Naive thymus-derived CD4-positive, alpha-beta T cell (primary cell): ENCODE data around the gene PRKACB. TPM values are rescaled to one million over a fixed set of nuclear protein-coding genes. Genes with fewer than 3 reads are reported as not detected.
"Not testable (repeated sequence)": the region's sequence is repeated elsewhere in the genome, so short reads cannot be mapped to it uniquely, and the experiment has no call there.

Source experiments
- ATAC-seq: fragments of 150-1000 bp; cut with Tn5 transposase; 2 replicates; pipeline ENCODE4 v1.10.0; 2021; ENCODE audit warnings: mild to moderate bottlenecking, moderate library complexity
- CTCF ChIA-PET: fragments of 350-600 bp; sonication (Branson Sonifier 250); formaldehyde crosslinking; loops from one replicate; lab custom pipeline; 2021; ENCODE audit warnings: antibody characterized with exemption; lab: Charles Lee
- POLR2A ChIA-PET: fragments of 350-600 bp; sonication (Branson Sonifier 250); formaldehyde crosslinking; loops from one replicate; lab custom pipeline; 2021; ENCODE audit warnings: antibody characterized with exemption, inconsistent platforms; lab: Charles Lee
- DNase-seq, 9 donors: peaks; one replicate each; pipeline versions ENCODE4 v3.0.0 to v3.0.0-alpha.2; 2020 to 2022; ENCODE audit warnings: mixed read lengths in 1 of 9
- H3K27ac ChIP-seq: one replicate; pipeline ENCODE4 v1.7.0; 2013; ENCODE audit warnings: mild to moderate bottlenecking, low read depth, low read length, moderate library complexity
- H3K27me3 ChIP-seq, 2 donors: one replicate each; pipeline ENCODE4 v1.7.0; 2013; ENCODE audit warnings: low read length in 2 of 2, mild to moderate bottlenecking in 2 of 2, moderate library complexity in 2 of 2; ENCODE audit not compliant: control insufficient read depth in 2 of 2, insufficient read depth in 2 of 2
- H3K36me3 ChIP-seq, 3 experiments: 1 replicate in 2 of 3; 2 replicates in 1 of 3; pipeline ENCODE4 v1.7.0; 2013; ENCODE audit warnings: low read length in 3 of 3, mild to moderate bottlenecking in 3 of 3, moderate library complexity in 1 of 3; ENCODE audit not compliant: insufficient read depth in 3 of 3, control insufficient read depth in 2 of 3
- H3K4me1 ChIP-seq, 2 donors: one replicate each; pipeline ENCODE4 v1.7.0; 2013; ENCODE audit warnings: low read length in 2 of 2, mild to moderate bottlenecking in 2 of 2, moderate library complexity in 1 of 2; ENCODE audit not compliant: control insufficient read depth in 2 of 2, insufficient read depth in 2 of 2
- H3K4me3 ChIP-seq: 2 replicates; pipeline ENCODE4 v1.7.0; 2013; ENCODE audit warnings: mild to moderate bottlenecking, low read length
- H3K9me3 ChIP-seq, 3 experiments: 1 replicate in 2 of 3; 2 replicates in 1 of 3; pipeline ENCODE4 v1.7.0; 2013; ENCODE audit warnings: low read length in 3 of 3; ENCODE audit not compliant: control insufficient read depth in 2 of 3
- H3K27ac Mint-ChIP-seq, 9 donors: one replicate each; pipeline ENCODE4 v1.8.0; 2020 to 2022; ENCODE audit warnings: mixed read lengths in 9 of 9, mild to moderate bottlenecking in 8 of 9, moderate library complexity in 5 of 9, inconsistent platforms in 2 of 9
- H3K27me3 Mint-ChIP-seq, 5 donors: one replicate each; pipeline ENCODE4 v1.8.0; 2021 to 2022; ENCODE audit warnings: mixed read lengths in 5 of 5, mild to moderate bottlenecking in 1 of 5
- H3K36me3 Mint-ChIP-seq, 5 donors: one replicate each; pipeline ENCODE4 v1.8.0; 2020 to 2022; ENCODE audit warnings: mixed read lengths in 5 of 5, mild to moderate bottlenecking in 3 of 5, inconsistent platforms in 1 of 5
- H3K4me1 Mint-ChIP-seq, 7 donors: one replicate each; pipeline ENCODE4 v1.8.0; 2020 to 2022; ENCODE audit warnings: mixed read lengths in 7 of 7, mild to moderate bottlenecking in 3 of 7, inconsistent platforms in 1 of 7
- H3K4me3 Mint-ChIP-seq, 10 donors: one replicate each; pipeline ENCODE4 v1.8.0; 2020 to 2022; ENCODE audit warnings: mild to moderate bottlenecking in 10 of 10, mixed read lengths in 10 of 10, moderate library complexity in 6 of 10, inconsistent platforms in 2 of 10
- H3K9me3 Mint-ChIP-seq, 11 donors: one replicate each; pipeline ENCODE4 v1.8.0; 2020 to 2022; ENCODE audit warnings: mixed read lengths in 11 of 11, mild to moderate bottlenecking in 4 of 11, inconsistent platforms in 1 of 11, moderate library complexity in 1 of 11
- intact Hi-C, 2 donors: fragments of 100-400 bp; cut with micrococcal nuclease; formaldehyde crosslinking; loops; one replicate each; pipeline ENCODE4 v1.15.1; 2023
- polyA plus RNA-seq, 2 donors: library from polyadenylated mRNA; unstranded; fragments of 300-500 nt; fragmentation: Illumina TruSeq; gene quantifications; one replicate each; pipeline ENCODE4 v1.2.3, GENCODE V29; 2021
- total RNA-seq, 6 experiments: library from RNA in 5 of 6; stranded (reverse) in 5 of 6; gene quantifications; 1 replicate in 5 of 6; 2 replicates in 1 of 6; pipeline ENCODE4 v1.2.3 and lab custom pipeline; 2021 to 2026

PRKACB gene
- 100 to 1,000 TPM in 2 of 5 experiments, 10 to 100 TPM in 3; 71.1 to 176 (median 89.3) TPM for total RNA-seq
- 100 to 1,000 TPM in 1 of 2 donors, 10 to 100 TPM in 1; 95.0 to 134 TPM for polyA plus RNA-seq
- 153 reads per million, percentile 90 among the genes with 10 or more reads in this experiment for total RNA-seq (lab: John Stamatoyannopoulos, UW)

GRCh38 chr1:84143796-84144565 is at the start of gene PRKACB:
TSS of gene PRKACB (plus strand) at chr1:84144271. CDS start at chr1:84144362, 91 bp downstream.
- intact Hi-C loops, result loop anchor here (1.0 to 5.0 kb wide), 20 partner anchors 21 to 1133 kb away; partner anchors contain the start of genes BCL10 (in 2 of the 2), GNG5 (in 2 of the 2), RPF1 (in 2 of the 2) and SPATA1 (in 2 of the 2)
- ChIA-PET POLR2A (interaction anchor here (0.5 to 5.1 kb wide), 29 partner anchors 10 to 1564 kb away, joined by 3 to 105 read pairs (median 5); partner anchors contain the start of genes BCL10, C1orf52, CTBS and GNG5), CTCF (interaction anchor here (0.6 to 9.7 kb wide), 13 partner anchors 37 to 609 kb away, joined by 3 to 167 read pairs (median 5); partner anchors contain the start of genes CTBS, GNG5 and SPATA1)
- Histone ChIP-seq H3K27me3 (no peaks in the 10 kb centered on the region), H3K9me3 (no peaks in the 10 kb centered on the region), H3K4me3 (peak within 1 kb of the TSS; percentile 71), H3K36me3 (no peaks in the 10 kb centered on the region), H3K27ac (peak within 1 kb of the TSS; percentile 74), H3K4me1 (peaks cover 27 to 33% of the 10 kb centered on the region in 2 donors)
- H3K27ac Mint-ChIP-seq, result peak within 1 kb of the TSS; percentile 97 to 100 (median 99)
- H3K4me1 Mint-ChIP-seq, result peaks cover 17 to 51% (median 39%) of the 10 kb centered on the region in 7 donors
- H3K4me3 Mint-ChIP-seq, result peak within 1 kb of the TSS; percentile 88 to 100 (median 96)
- peak in 7 of 9 donors; percentile 59 to 79 (median 70) for DNase-seq
- ATAC-seq, result peak; percentile 94
- peaks cover 0 to 7% (median 0%) of the 10 kb centered on the region in 5 donors for H3K36me3 Mint-ChIP-seq
- H3K27me3 Mint-ChIP-seq, result no peaks in the 10 kb centered on the region
- H3K9me3 Mint-ChIP-seq, result peaks cover 0 to 4% (median 0%) of the 10 kb centered on the region in 11 donors

DNA sequence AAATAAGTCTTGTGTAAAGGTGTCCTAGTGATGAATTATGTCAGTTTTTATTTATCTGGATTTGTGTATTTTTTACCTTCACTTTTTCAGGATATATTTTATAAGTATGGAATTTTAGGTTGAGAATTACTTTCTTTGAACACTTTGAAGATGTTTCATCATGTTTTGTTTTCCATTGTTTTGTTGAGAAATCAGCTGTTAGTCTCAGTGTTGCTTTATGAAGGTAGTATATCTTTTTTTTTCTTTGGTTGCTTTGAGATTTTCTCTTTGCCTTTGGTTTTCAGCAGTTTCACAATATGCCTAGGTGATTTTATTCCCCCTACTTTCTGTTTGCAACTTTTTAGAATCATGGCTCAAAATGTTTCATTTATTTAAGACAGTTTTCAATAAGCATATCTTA is 48.8 kb upstream of the PRKACB start:
- ChIA-PET POLR2A (no interaction called here), CTCF (interaction anchor here (0.6 kb wide), 1 partner anchor 34 kb away, joined by 3 read pairs; no protein-coding TSS in a partner anchor)
- ATAC-seq (no peak), DNase-seq (no peak)
- H3K27ac Mint-ChIP-seq, result peak overlapping the region in 1 of 9 donors; percentile 13
- Histone ChIP-seq H3K9me3 (no peaks in the 10 kb centered on the region), H3K27me3 (no peaks in the 10 kb centered on the region), H3K27ac (no peak overlapping the region), H3K4me1 (peaks cover 3 to 7% of the 10 kb centered on the region in 2 donors), H3K4me3 (no peak overlapping the region), H3K36me3 (no peaks in the 10 kb centered on the region)
- intact Hi-C loops, result no loop called here
- H3K4me1 Mint-ChIP-seq, result peaks cover 2 to 19% (median 13%) of the 10 kb centered on the region in 7 donors
- H3K36me3 Mint-ChIP-seq, result peaks cover 4 to 13% (median 9%) of the 10 kb centered on the region in 5 donors
- H3K4me3 Mint-ChIP-seq, result no peak overlapping the region
- H3K9me3 Mint-ChIP-seq, result peaks cover 0 to 9% (median 2%) of the 10 kb centered on the region in 11 donors
- peaks cover 0 to 14% (median 3%) of the 10 kb centered on the region in 5 donors for H3K27me3 Mint-ChIP-seq

DNA sequence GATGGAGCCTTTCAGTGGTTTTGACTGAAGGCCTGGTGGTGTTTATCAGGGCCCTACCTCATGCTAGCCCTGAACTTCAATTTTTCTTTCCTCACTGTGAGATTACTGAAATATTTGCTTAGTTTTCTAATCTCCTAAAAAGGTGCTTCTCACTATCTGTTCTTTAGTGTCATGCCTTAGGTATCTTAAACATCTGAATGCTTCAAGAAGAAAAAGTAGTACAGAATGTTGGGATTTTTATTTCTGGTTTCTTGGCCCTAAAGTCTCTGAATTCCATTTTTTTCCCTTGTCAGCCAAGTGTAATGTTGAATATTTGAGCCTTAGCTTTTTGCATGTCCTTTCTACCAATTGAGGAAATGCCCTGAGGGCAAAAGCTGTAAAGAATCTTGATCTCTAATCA is 47.9 kb upstream of the PRKACB start:
- H3K4me3 ChIP-seq, result no peak overlapping the region
- H3K9me3 ChIP-seq, result no peaks in the 10 kb centered on the region
- peaks cover 4 to 13% (median 9%) of the 10 kb centered on the region in 5 donors for H3K36me3 Mint-ChIP-seq
- intact Hi-C loops, result no loop called here
- ChIA-PET CTCF (no interaction called here), POLR2A (no interaction called here)
- H3K9me3 Mint-ChIP-seq, result peaks cover 0 to 9% (median 2%) of the 10 kb centered on the region in 11 donors
- no peak overlapping the region for H3K4me3 Mint-ChIP-seq
- H3K36me3 ChIP-seq, result no peaks in the 10 kb centered on the region
- H3K27me3 ChIP-seq, result no peaks in the 10 kb centered on the region
- peaks cover 0 to 5% of the 10 kb centered on the region in 2 donors for H3K4me1 ChIP-seq
- no peak overlapping the region for H3K27ac Mint-ChIP-seq
- H3K4me1 Mint-ChIP-seq, result peaks cover 0 to 11% (median 5%) of the 10 kb centered on the region in 7 donors
- DNase-seq (no peak), ATAC-seq (no peak)
- no peak overlapping the region for H3K27ac ChIP-seq
- peaks cover 0 to 14% (median 3%) of the 10 kb centered on the region in 5 donors for H3K27me3 Mint-ChIP-seq

GRCh38 chr1:84101204-84101603 is 42.9 kb upstream of the PRKACB start:
- Histone ChIP-seq H3K4me3 (no peak overlapping the region), H3K27ac (no peak overlapping the region), H3K36me3 (no peaks in the 10 kb centered on the region), H3K9me3 (no peaks in the 10 kb centered on the region), H3K4me1 (no peaks in the 10 kb centered on the region), H3K27me3 (no peaks in the 10 kb centered on the region)
- ChIA-PET POLR2A (no interaction called here), CTCF (no interaction called here)
- H3K9me3 Mint-ChIP-seq, result peaks cover 0 to 1% (median 0%) of the 10 kb centered on the region in 11 donors
- no peak overlapping the region for H3K27ac Mint-ChIP-seq
- peaks cover 0 to 4% (median 0%) of the 10 kb centered on the region in 7 donors for H3K4me1 Mint-ChIP-seq
- ATAC-seq (no peak), DNase-seq (no peak)
- H3K36me3 Mint-ChIP-seq, result peaks cover 0 to 1% (median 0%) of the 10 kb centered on the region in 5 donors
- intact Hi-C loops, result no loop called here
- H3K27me3 Mint-ChIP-seq, result peaks cover 0 to 3% (median 0%) of the 10 kb centered on the region in 5 donors
- no peak overlapping the region for H3K4me3 Mint-ChIP-seq

DNA sequence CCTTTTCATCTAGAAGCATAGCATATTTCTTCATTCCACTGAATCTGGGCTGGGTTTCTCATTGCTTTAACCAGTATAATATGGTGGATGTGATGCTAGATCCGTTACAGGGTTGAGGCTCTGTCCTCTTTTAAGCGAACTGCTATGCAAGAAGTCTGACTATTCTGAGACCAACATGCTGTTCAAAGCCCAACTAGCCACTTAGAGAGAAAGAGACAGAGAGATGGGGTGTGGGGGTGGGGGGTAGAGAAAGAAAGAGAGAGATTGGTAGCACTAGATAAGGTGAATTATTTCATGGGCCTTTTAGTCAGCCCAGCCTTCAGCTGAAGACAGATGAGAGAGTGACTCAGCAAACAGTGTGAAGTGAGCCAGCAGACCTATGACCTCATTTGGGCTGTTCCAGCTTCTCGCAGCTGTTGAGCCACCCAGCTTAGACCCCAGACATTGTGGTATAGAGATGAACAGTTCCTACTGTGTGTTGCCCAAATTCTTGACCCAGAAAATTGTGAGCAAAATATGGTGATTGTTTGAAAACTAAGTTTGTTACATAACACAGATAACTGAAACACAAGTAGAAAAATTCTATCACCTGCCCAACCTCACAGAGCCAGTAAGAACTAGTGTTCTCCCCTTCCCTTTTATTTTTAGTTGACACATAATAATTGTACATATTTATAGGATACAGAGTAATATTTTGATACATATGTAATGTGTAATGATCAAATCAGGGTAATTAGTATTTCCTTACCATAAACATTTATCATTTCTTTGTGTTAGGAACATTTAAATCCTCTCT is 40.7 kb upstream of the PRKACB start:
- peaks cover 0 to 11% (median 4%) of the 10 kb centered on the region in 11 donors for H3K9me3 Mint-ChIP-seq
- ChIA-PET CTCF (interaction anchor here (0.6 to 0.8 kb wide), 2 partner anchors 42 to 315 kb away, joined by 3 read pairs; no protein-coding TSS in a partner anchor), POLR2A (no interaction called here)
- H3K27me3 Mint-ChIP-seq, result peaks cover 0 to 3% (median 0%) of the 10 kb centered on the region in 5 donors
- H3K4me3 Mint-ChIP-seq, result no peak overlapping the region
- Histone ChIP-seq H3K9me3 (no peaks in the 10 kb centered on the region), H3K27me3 (no peaks in the 10 kb centered on the region), H3K27ac (no peak overlapping the region), H3K4me1 (no peaks in the 10 kb centered on the region), H3K4me3 (no peak overlapping the region), H3K36me3 (no peaks in the 10 kb centered on the region)
- H3K36me3 Mint-ChIP-seq, result peaks cover 0 to 11% (median 6%) of the 10 kb centered on the region in 5 donors
- peak; percentile 63 for ATAC-seq
- DNase-seq, result no peak
- peak overlapping the region in 1 of 9 donors; percentile 33 for H3K27ac Mint-ChIP-seq
- intact Hi-C loops, result no loop called here
- peaks cover 0 to 4% (median 0%) of the 10 kb centered on the region in 7 donors for H3K4me1 Mint-ChIP-seq

DNA sequence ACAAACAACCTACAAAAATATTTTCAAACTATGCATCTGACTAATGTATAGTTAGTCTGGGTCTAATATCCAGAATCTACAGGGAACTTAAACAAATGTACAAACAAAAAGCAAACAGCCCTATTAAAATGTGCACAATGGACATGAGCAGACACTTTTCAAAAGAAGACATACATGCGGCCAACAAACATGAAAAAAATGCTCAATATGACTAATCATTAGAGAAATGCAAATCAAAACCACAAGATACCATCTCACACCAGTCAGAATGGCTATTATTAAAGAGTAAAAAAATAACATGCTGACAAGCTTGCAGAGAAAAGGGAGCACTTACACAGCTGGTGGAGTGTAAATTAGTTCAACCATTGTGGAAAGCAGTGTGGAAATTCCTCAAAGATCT is 36.5 kb upstream of the PRKACB start:
- H3K4me1 ChIP-seq, H3K27me3 Mint-ChIP-seq, H3K36me3 ChIP-seq, intact Hi-C loops, H3K27me3 ChIP-seq, H3K27ac ChIP-seq, CTCF ChIA-PET, ATAC-seq, H3K27ac Mint-ChIP-seq, DNase-seq, H3K4me3 Mint-ChIP-seq, POLR2A ChIA-PET, H3K9me3 ChIP-seq, H3K4me1 Mint-ChIP-seq, H3K4me3 ChIP-seq: not testable (repeated sequence)
- H3K9me3 Mint-ChIP-seq, result peaks cover 0 to 17% (median 5%) of the 10 kb centered on the region in 11 donors
- H3K36me3 Mint-ChIP-seq, result peaks cover 0 to 13% (median 6%) of the 10 kb centered on the region in 5 donors
